HCT116 (cell line): ENCODE results near the gene ALDH1L1. TPM values are rescaled to one million over a fixed set of nuclear protein-coding genes. Genes with fewer than 3 reads are reported as not detected.

Experiments used
- ATAC-seq: fragments of 200-7000 bp; cut with Tn5 transposase; 2 replicates; pipeline ENCODE4 v1.9.1; 2020; ENCODE audit warnings: mild to moderate bottlenecking, moderate library complexity
- BruUV-seq: library from RNA; stranded (reverse); fragments of 400-500 nt; replicated peaks from 2 replicates; lab custom pipeline; 2021; lab: Mats Ljungman, UMichigan
- CTCF ChIA-PET: fragments of 300-600 bp; sonication (Branson Sonifier 250); formaldehyde crosslinking; loops from one replicate; lab custom pipeline; 2021; ENCODE audit warnings: antibody characterized with exemption; lab: Charles Lee
- POLR2A ChIA-PET: fragments of 300-600, 350-600 bp; sonication (Branson Sonifier 250); formaldehyde crosslinking; loops from one replicate; lab custom pipeline; 2021; ENCODE audit warnings: antibody characterized with exemption; lab: Charles Lee
- RAD21 ChIA-PET, 2 experiments: fragments of 300-600 bp; sonication (Branson Sonifier 250); formaldehyde crosslinking; loops; one replicate each; lab custom pipeline; 2023; ENCODE audit warnings: low total read pairs in 2 of 2; ENCODE audit not compliant: uncharacterized antibody in 2 of 2, unreplicated experiment in 2 of 2, low non-redundant PET in 1 of 2; lab: Charles Lee
- DNase-seq: peaks from one replicate; pipeline ENCODE4 v3.0.0-alpha.2; 2010; ENCODE audit warnings: low read depth, low spot score
- H2AFZ ChIP-seq: fragments of 200-600 bp; shearing (Covaris generic), sonication (generic); 2 replicates; pipeline ENCODE4 v1.6.1; 2017; ENCODE audit warnings: low read depth, mixed run types, mixed read lengths, antibody characterized with exemption, low read length; ENCODE audit not compliant: poor library complexity, severe bottlenecking
- H3K27ac ChIP-seq: 2 replicates; pipeline ENCODE4 v1.5.1; 2012; ENCODE audit warnings: low read depth, low read length
- H3K27me3 ChIP-seq: fragments of 200-600 bp; sonication (generic); 2 replicates; pipeline ENCODE4 v1.6.1; 2016; ENCODE audit warnings: mixed run types, low read length, mixed read lengths; ENCODE audit not compliant: insufficient read depth
- H3K36me3 ChIP-seq, 2 experiments: fragments of 200-500 bp in 1 of 2; fragments of 200-600 bp in 1 of 2; sonication (Bioruptor generic) in 1 of 2; sonication (generic) in 1 of 2; 2 replicates each; pipeline versions ENCODE4 v1.5.1 to v1.6.1; 2014 to 2016; ENCODE audit warnings: low read length in 2 of 2, inconsistent platforms in 1 of 2, mixed read lengths in 1 of 2, mixed run types in 1 of 2; ENCODE audit not compliant: insufficient read depth in 2 of 2, control insufficient read depth in 1 of 2
- H3K4me1 ChIP-seq, 2 experiments: fragments of 200-600 bp in 1 of 2; sonication (generic) in 1 of 2; 2 replicates each; pipeline versions ENCODE4 v1.5.1 to v1.6.1; 2012 to 2017; ENCODE audit warnings: low read length in 2 of 2, inconsistent platforms in 1 of 2, mild to moderate bottlenecking in 1 of 2, mixed read lengths in 1 of 2, mixed run types in 1 of 2, moderate library complexity in 1 of 2; ENCODE audit not compliant: insufficient read depth in 2 of 2, control insufficient read depth in 1 of 2
- H3K4me2 ChIP-seq: fragments of 200-600 bp; sonication (generic); 2 replicates; pipeline ENCODE4 v1.6.1; 2017; ENCODE audit warnings: mixed run types, low read length, mixed read lengths
- H3K4me3 ChIP-seq, 2 experiments: fragments of 200-600 bp in 1 of 2; sonication (generic) in 1 of 2; replicated peaks in 1 of 2; 2 replicates each; pipeline ENCODE4 v1.5.1; 2011 to 2016; ENCODE audit warnings: low read length in 2 of 2, control low read depth in 1 of 2, low read depth in 1 of 2, mild to moderate bottlenecking in 1 of 2, mixed read lengths in 1 of 2, mixed run types in 1 of 2
- H3K79me2 ChIP-seq: fragments of 200-600 bp; sonication (generic); 2 replicates; pipeline ENCODE4 v1.6.1; 2017; ENCODE audit warnings: mild to moderate bottlenecking, mixed run types, low read length, moderate library complexity, mixed read lengths; ENCODE audit not compliant: insufficient read depth
- H3K9ac ChIP-seq: fragments of 200-600 bp; sonication (generic); 2 replicates; pipeline ENCODE4 v1.6.1; 2016; ENCODE audit warnings: low read length, mixed read lengths
- H3K9me2 ChIP-seq: fragments of 200-600 bp; sonication (generic), shearing (Covaris generic); 2 replicates; pipeline ENCODE4 v1.6.1; 2017; ENCODE audit warnings: mixed run types, mild to moderate bottlenecking, moderate library complexity; ENCODE audit not compliant: insufficient read depth
- H3K9me3 ChIP-seq, 2 experiments: fragments of 200-500 bp in 1 of 2; fragments of 200-600 bp in 1 of 2; sonication (Bioruptor generic) in 1 of 2; sonication (generic) in 1 of 2; 2 replicates each; pipeline ENCODE4 v1.6.1; 2014 to 2017; ENCODE audit warnings: low read length in 2 of 2, mixed read lengths in 2 of 2, inconsistent platforms in 1 of 2, low read depth in 1 of 2, mild to moderate bottlenecking in 1 of 2, mixed run types in 1 of 2, moderate library complexity in 1 of 2; ENCODE audit not compliant: control insufficient read depth in 1 of 2, insufficient read depth in 1 of 2
- H4K20me1 ChIP-seq: fragments of 200-600 bp; sonication (generic), shearing (Covaris generic); 2 replicates; pipeline ENCODE4 v1.6.1; 2017; ENCODE audit warnings: mixed run types, mild to moderate bottlenecking, moderate library complexity; ENCODE audit not compliant: insufficient read depth
- CBX3 ChIP-seq: IDR thresholded peaks from 2 replicates; pipeline ENCODE4 v1.6.1; 2012; ENCODE audit warnings: low read depth
- CEBPB ChIP-seq: IDR thresholded peaks from 2 replicates; pipeline ENCODE4 v1.6.1; 2012; ENCODE audit warnings: low read depth
- ELF1 ChIP-seq: IDR thresholded peaks from 2 replicates; pipeline ENCODE4 v1.6.1; 2012; ENCODE audit warnings: low read depth, borderline replicate concordance
- EZH2phosphoT487 ChIP-seq: fragments of 200-600 bp; IDR thresholded peaks from 2 replicates; pipeline ENCODE4 v1.6.1; 2018; ENCODE audit warnings: antibody characterized with exemption, borderline replicate concordance
- MAX ChIP-seq: IDR thresholded peaks from 2 replicates; pipeline ENCODE4 v1.6.1; 2012
- RAD21 ChIP-seq: IDR thresholded peaks from 2 replicates; pipeline ENCODE4 v1.6.1; 2012; ENCODE audit warnings: low read depth, mild to moderate bottlenecking
- REST ChIP-seq: IDR thresholded peaks from 2 replicates; pipeline ENCODE4 v1.6.1; 2012; ENCODE audit warnings: low read depth
- SP1 ChIP-seq: IDR thresholded peaks from 2 replicates; pipeline ENCODE4 v1.6.1; 2012; ENCODE audit warnings: low read depth
- TCF7L2 ChIP-seq: IDR thresholded peaks from 2 replicates; pipeline ENCODE4 v1.7.0; 2011; ENCODE audit warnings: borderline replicate concordance, inconsistent platforms; ENCODE audit not compliant: insufficient read depth, insufficient read length; ENCODE audit errors: extremely low read depth
- ZNF274 ChIP-seq: fragments of 200-500 bp; sonication (Bioruptor generic); IDR thresholded peaks from 2 replicates; pipeline ENCODE4 v1.6.1; 2014; ENCODE audit warnings: mild to moderate bottlenecking, low read depth, low read length, inconsistent platforms
- intact Hi-C: fragments of 100-400 bp; cut with micrococcal nuclease; formaldehyde crosslinking; loops from 2 replicates; pipeline ENCODE4 v1.10.0; 2022
- total RNA-seq: library from RNA; stranded (reverse); gene quantifications from one replicate; pipeline ENCODE4 v1.2.1, GENCODE V29; 2021; ENCODE audit not compliant: unreplicated experiment

Gene ALDH1L1
- total RNA-seq, 1 experiment from 2014 or later = 0.81 TPM

GRCh38 chr3:126152458-126152857 is 27.9 kb downstream of the ALDH1L1 start:
- Histone ChIP-seq H2AFZ (no peak overlapping the region), H3K79me2 (no peaks in the 10 kb centered on the region), H3K27me3 (no peaks in the 10 kb centered on the region), H3K9me3 (no peaks in the 10 kb centered on the region), H3K27ac (no peak overlapping the region), H3K4me2 (no peak overlapping the region), H3K4me1 (no peaks in the 10 kb centered on the region), H3K4me3 (no peak overlapping the region), H3K9ac (no peak overlapping the region), H3K36me3 (no peaks in the 10 kb centered on the region), H4K20me1 (no peaks in the 10 kb centered on the region), H3K9me2 (no peaks in the 10 kb centered on the region)
- CTCF ChIA-PET = no interaction called here
- no TSS peak for BruUV-seq
- DNase-seq = no peak
- RAD21 ChIA-PET = no interaction called here
- ATAC-seq = no peak
- POLR2A ChIA-PET = no interaction called here
- TF ChIP-seq REST (no peak), ELF1 (no peak), CBX3 (no peak), TCF7L2 (no peak), RAD21 (no peak), MAX (no peak), CEBPB (no peak), SP1 (no peak), EZH2phosphoT487 (no peak), ZNF274 (no peak)
- intact Hi-C loops = no loop called here
